ENCODE measurements around the gene TARS2.

- TF ChIP-seq POLR2A (IDR thresholded peaks at IDR 0.05; ENCODE audit: low read depth, low read length): no peak
- TF ChIP-seq POLR2AphosphoS5 (IDR thresholded peaks at IDR 0.05; ENCODE audit: low read depth, low read length): no peak
- TF ChIP-seq TAF1 (IDR thresholded peaks at IDR 0.05; ENCODE audit: borderline replicate concordance, low read depth, low read length): no peak
These were observed 6.0 kb downstream of the TARS2 start for GRCh38 chr1:150493175-150493574.
